Caco-2 (cell line): ENCODE measurements around the gene IDH2. TPM values are rescaled to one million over a fixed set of nuclear protein-coding genes. Genes with fewer than 3 reads are reported as not detected.

Experiments
- BruUV-seq: library from RNA; stranded (reverse); fragments of 400-500 nt; replicated peaks from 2 replicates; lab custom pipeline; 2021; lab: Mats Ljungman, UMichigan
- CTCF ChIA-PET: fragments of 300-600 bp; sonication (Branson Sonifier 250); formaldehyde crosslinking; loops from one replicate; lab custom pipeline; 2022; ENCODE audit warnings: antibody characterized with exemption; lab: Charles Lee
- POLR2A ChIA-PET: fragments of 300-600 bp; sonication (Branson Sonifier 250); formaldehyde crosslinking; loops from one replicate; lab custom pipeline; 2022; ENCODE audit warnings: antibody characterized with exemption; lab: Charles Lee
- DNase-seq, 2 experiments: peaks; one replicate each; pipeline versions ENCODE4 v3.0.0 to v3.0.0-alpha.2; 2020 to 2022
- H3K27me3 ChIP-seq: replicated peaks from 2 replicates; pipeline ENCODE4 v1.6.0; 2011; ENCODE audit warnings: low read length; ENCODE audit not compliant: control insufficient read depth, insufficient read depth
- H3K36me3 ChIP-seq: 2 replicates; pipeline ENCODE4 v1.5.1; 2011; ENCODE audit warnings: low read length; ENCODE audit not compliant: control insufficient read depth, insufficient read depth
- H3K4me1 ChIP-seq: fragments of 250-450 bp; sonication (Bioruptor Pico); 2 replicates; pipeline ENCODE4 v1.5.1; 2020; ENCODE audit warnings: mild to moderate bottlenecking
- H3K4me3 ChIP-seq: 2 replicates; pipeline ENCODE4 v1.5.1; 2011; ENCODE audit warnings: low read depth, mild to moderate bottlenecking, control low read depth, low read length
- H3K9me3 ChIP-seq: fragments of 250-450 bp; sonication (Bioruptor Pico); 2 replicates; pipeline ENCODE4 v1.5.1; 2020; ENCODE audit warnings: mild to moderate bottlenecking, moderate library complexity
- H3K27ac Mint-ChIP-seq: one replicate; pipeline ENCODE4 v1.8.0; 2022; ENCODE audit warnings: mixed read lengths; ENCODE audit not compliant: unreplicated experiment
- H3K27me3 Mint-ChIP-seq: one replicate; pipeline ENCODE4 v1.8.0; 2022; ENCODE audit warnings: mixed read lengths; ENCODE audit not compliant: insufficient read depth, unreplicated experiment
- H3K36me3 Mint-ChIP-seq: one replicate; pipeline ENCODE4 v1.8.0; 2022; ENCODE audit warnings: mild to moderate bottlenecking, mixed read lengths; ENCODE audit not compliant: insufficient read depth, unreplicated experiment
- H3K4me1 Mint-ChIP-seq: one replicate; pipeline ENCODE4 v1.8.0; 2022; ENCODE audit warnings: low read depth, mixed read lengths; ENCODE audit not compliant: unreplicated experiment
- H3K4me3 Mint-ChIP-seq: one replicate; pipeline ENCODE4 v1.8.0; 2022; ENCODE audit warnings: mild to moderate bottlenecking, moderate library complexity, mixed read lengths; ENCODE audit not compliant: unreplicated experiment
- H3K9me3 Mint-ChIP-seq: one replicate; pipeline ENCODE4 v1.8.0; 2022; ENCODE audit warnings: mixed read lengths; ENCODE audit not compliant: unreplicated experiment
- intact Hi-C: fragments of 100-400 bp; cut with micrococcal nuclease; formaldehyde crosslinking; loops from one replicate; pipeline ENCODE4 v1.10.0; 2022; ENCODE audit not compliant: unreplicated experiment
- total RNA-seq: library from RNA; stranded (reverse); gene quantifications from 2 replicates; pipeline ENCODE4 v1.2.3, GENCODE V29; 2022
- TF ChIP-seq, protein P1 (sequence below), 2 experiments: fragments of 200-600 bp in 1 of 2; IDR thresholded peaks; 1 replicate in 1 of 2; 2 replicates in 1 of 2; pipeline versions ENCODE4 v1.5.1 to v1.8.0; 2011 to 2022; ENCODE audit warnings: antibody characterized with exemption in 1 of 2, control low read depth in 1 of 2, inconsistent platforms in 1 of 2, low read depth in 1 of 2, low read length in 1 of 2, mild to moderate bottlenecking in 1 of 2, moderate library complexity in 1 of 2; ENCODE audit not compliant: insufficient read depth in 1 of 2, severe bottlenecking in 1 of 2, unreplicated experiment in 1 of 2

IDH2 gene
- total RNA-seq, 1 experiment from 2014 or later, result 28.7 TPM

DNA sequence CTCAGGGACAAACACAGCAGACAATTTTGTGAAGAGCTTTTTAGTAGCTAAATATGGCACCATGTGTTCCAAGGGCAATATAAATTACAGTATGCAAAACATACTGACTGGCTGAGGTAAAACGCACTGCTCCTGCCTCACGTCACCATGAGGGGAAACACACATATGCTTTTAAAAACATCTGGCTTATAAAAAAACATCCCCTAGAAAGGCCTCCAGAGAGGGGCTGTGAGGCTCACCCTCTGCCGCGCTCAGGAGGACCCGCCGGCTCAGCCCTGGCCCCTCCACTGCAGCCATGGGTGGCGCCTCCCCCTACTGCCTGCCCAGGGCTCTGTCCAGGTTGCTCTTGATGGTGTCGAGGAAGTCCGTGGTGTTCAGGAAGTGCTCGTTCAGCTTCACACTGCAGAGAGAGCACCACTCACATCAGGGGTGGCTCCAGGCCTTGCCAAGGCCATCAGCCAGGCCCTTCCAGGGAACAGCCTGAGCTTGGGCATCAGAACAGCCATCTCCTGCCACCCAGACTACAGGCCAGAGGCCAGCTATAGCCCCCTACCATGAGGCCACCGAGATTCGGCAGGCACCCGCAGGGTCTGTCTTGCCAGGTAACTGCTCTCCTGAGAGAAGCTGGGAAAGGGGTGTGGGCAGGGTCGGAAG, 18.2 kb downstream of the IDH2 start:
- CTCF ChIA-PET, result interaction anchor here (1.4 kb wide), 1 partner anchor 8 kb away, joined by 4 read pairs; no protein-coding TSS in a partner anchor
- intact Hi-C loops, result no loop called here

DNA sequence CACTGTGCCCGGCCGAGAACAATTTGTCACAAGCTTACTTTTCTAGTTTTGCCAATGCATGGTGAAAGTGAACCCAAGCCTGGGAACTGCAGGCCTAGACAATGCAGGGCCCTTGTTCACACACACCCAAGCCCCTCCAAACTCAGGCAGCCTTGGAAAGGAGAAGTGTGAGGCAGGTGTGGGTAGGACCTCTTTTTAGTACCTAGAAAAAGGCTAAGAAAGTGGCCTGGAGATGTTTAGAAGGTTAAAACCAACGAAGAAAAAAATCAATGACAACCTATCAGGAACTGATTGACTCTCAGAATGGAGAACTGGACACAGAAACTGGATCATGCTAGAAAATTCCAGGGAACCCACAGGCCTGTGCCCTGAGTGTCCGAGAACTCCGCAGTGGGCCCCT, 18.8 kb downstream of the IDH2 start:
- POLR2A ChIA-PET, result interaction anchor here (0.6 kb wide), 1 partner anchor 330 kb away, joined by 5 read pairs; no protein-coding TSS in a partner anchor
- CTCF ChIA-PET, result no interaction called here
- Histone ChIP-seq H3K36me3 (no peaks in the 10 kb centered on the region; the same call in 1 of the 2 replicates), H3K9me3 (no peaks in the 10 kb centered on the region), H3K4me1 (no peaks in the 10 kb centered on the region), H3K27me3 (no peaks in the 10 kb centered on the region), H3K4me3 (no peak overlapping the region)
- TF ChIP-seq, protein P1, sequence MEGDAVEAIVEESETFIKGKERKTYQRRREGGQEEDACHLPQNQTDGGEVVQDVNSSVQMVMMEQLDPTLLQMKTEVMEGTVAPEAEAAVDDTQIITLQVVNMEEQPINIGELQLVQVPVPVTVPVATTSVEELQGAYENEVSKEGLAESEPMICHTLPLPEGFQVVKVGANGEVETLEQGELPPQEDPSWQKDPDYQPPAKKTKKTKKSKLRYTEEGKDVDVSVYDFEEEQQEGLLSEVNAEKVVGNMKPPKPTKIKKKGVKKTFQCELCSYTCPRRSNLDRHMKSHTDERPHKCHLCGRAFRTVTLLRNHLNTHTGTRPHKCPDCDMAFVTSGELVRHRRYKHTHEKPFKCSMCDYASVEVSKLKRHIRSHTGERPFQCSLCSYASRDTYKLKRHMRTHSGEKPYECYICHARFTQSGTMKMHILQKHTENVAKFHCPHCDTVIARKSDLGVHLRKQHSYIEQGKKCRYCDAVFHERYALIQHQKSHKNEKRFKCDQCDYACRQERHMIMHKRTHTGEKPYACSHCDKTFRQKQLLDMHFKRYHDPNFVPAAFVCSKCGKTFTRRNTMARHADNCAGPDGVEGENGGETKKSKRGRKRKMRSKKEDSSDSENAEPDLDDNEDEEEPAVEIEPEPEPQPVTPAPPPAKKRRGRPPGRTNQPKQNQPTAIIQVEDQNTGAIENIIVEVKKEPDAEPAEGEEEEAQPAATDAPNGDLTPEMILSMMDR (IDR thresholded peaks at IDR 0.05; ENCODE audit: insufficient read depth in 1 of 2, low read depth in 1 of 2, low read length in 1 of 2, severe bottlenecking in 1 of 2, unreplicated experiment in 1 of 2), result no peak
- Mint-ChIP-seq H3K9me3 (no peaks in the 10 kb centered on the region), H3K4me3 (no peak overlapping the region), H3K27me3 (no peaks in the 10 kb centered on the region), H3K27ac (no peak overlapping the region), H3K36me3 (peaks cover 28% of the 10 kb centered on the region), H3K4me1 (no peaks in the 10 kb centered on the region)
- BruUV-seq, result no TSS peak
- no peak for DNase-seq
- intact Hi-C loops, result no loop called here

More for the DNA sequence above, 18.2 kb downstream of the IDH2 start:
- Histone ChIP-seq H3K4me1 (no peaks in the 10 kb centered on the region), H3K9me3 (no peaks in the 10 kb centered on the region), H3K36me3 (no peaks in the 10 kb centered on the region; the same call in 1 of the 2 replicates), H3K27me3 (no peaks in the 10 kb centered on the region), H3K4me3 (no peak overlapping the region)
- no peaks in the 10 kb centered on the region for H3K9me3 Mint-ChIP-seq
- no peak overlapping the region for H3K27ac Mint-ChIP-seq
- POLR2A ChIA-PET, result no interaction called here
- DNase-seq, result no peak
- TF ChIP-seq, protein P1 (IDR thresholded peaks at IDR 0.05; ENCODE audit: insufficient read depth in 1 of 2, low read depth in 1 of 2, low read length in 1 of 2, severe bottlenecking in 1 of 2, unreplicated experiment in 1 of 2), result no peak
- peaks cover 28% of the 10 kb centered on the region for H3K36me3 Mint-ChIP-seq
- no peaks in the 10 kb centered on the region for H3K27me3 Mint-ChIP-seq
- no peaks in the 10 kb centered on the region for H3K4me1 Mint-ChIP-seq
- H3K4me3 Mint-ChIP-seq, result no peak overlapping the region
- BruUV-seq, result no TSS peak

DNA sequence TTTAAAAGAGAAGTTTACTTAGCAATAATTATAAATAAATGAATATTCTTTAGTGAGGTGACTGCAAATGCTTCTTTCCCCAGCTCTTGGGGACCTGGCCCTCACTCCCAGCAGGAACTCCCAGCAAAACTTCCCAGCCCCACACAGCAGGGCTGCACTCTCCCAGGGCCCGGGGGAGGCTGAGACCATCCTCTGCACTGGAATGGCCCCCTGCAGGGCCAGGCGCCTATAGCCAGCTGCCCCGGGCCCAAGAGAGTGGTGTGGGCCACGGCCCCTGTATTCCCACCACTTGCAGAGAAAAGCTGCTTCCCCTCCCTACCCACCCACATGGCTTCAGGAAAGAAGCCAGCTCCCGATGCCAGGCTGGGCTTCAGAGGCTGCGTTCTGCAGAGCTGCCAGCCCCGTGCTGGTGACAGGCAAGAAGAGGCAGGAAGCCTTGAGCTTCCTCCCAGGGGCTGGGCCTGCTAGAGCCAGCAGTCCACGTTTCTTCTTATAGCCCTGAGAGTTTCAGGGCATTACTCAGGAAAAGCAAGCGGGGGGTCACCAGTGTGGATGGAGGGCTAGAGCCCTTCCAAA, 20.0 kb downstream of the IDH2 start:
- no peaks in the 10 kb centered on the region for H3K9me3 Mint-ChIP-seq

More for the DNA sequence above, 20.0 kb downstream of the IDH2 start:
- ChIA-PET CTCF (interaction anchor here (0.8 kb wide), 1 partner anchor 184 kb away, joined by 3 read pairs; no protein-coding TSS in a partner anchor), POLR2A (interaction anchor here (0.6 kb wide), 1 partner anchor 75 kb away, joined by 4 read pairs; no protein-coding TSS in a partner anchor)
- H3K27ac Mint-ChIP-seq, result no peak overlapping the region
- H3K4me1 ChIP-seq, result no peaks in the 10 kb centered on the region
- H3K4me3 Mint-ChIP-seq, result no peak overlapping the region
- H3K4me3 ChIP-seq, result no peak overlapping the region
- no peaks in the 10 kb centered on the region; the same call in 1 of the 2 replicates for H3K36me3 ChIP-seq
- H3K27me3 Mint-ChIP-seq, result no peaks in the 10 kb centered on the region
- DNase-seq, result no peak
- H3K27me3 ChIP-seq, result no peaks in the 10 kb centered on the region
- intact Hi-C loops, result no loop called here
- no peaks in the 10 kb centered on the region for H3K4me1 Mint-ChIP-seq
- TF ChIP-seq, protein P1 (IDR thresholded peaks at IDR 0.05; ENCODE audit: insufficient read depth in 1 of 2, low read depth in 1 of 2, low read length in 1 of 2, severe bottlenecking in 1 of 2, unreplicated experiment in 1 of 2), result no peak
- no TSS peak for BruUV-seq
- no peaks in the 10 kb centered on the region for H3K9me3 ChIP-seq
- peaks cover 23% of the 10 kb centered on the region for H3K36me3 Mint-ChIP-seq
